ENCODE data around the gene ACACA.

Gene ACACA

GRCh38 chr17:37123941-37124820, 282.5 kb downstream of the ACACA start:
- peak overlapping the region; percentile 48 for H3K4me2 ChIP-seq (ENCODE audit: low read depth, low read length, poor library complexity, severe bottlenecking)
- H3F3A ChIP-seq (ENCODE audit: low read depth), result peaks cover 7% of the 10 kb centered on the region; the same call in 1 of the 2 replicates
- peaks cover 24% of the 10 kb centered on the region for H3K36me3 ChIP-seq (ENCODE audit: insufficient read depth, low read length)
- peak overlapping the region; percentile 0 for H3K4me3 ChIP-seq (ENCODE audit: low read length, poor library complexity, severe bottlenecking)
- no peak overlapping the region for H2AFZ ChIP-seq (ENCODE audit: low read length)
- H3K79me2 ChIP-seq (ENCODE audit: insufficient read depth, low read length), result no peaks in the 10 kb centered on the region
- no peaks in the 10 kb centered on the region for H3K9me2 ChIP-seq (replicated peaks; ENCODE audit: low read depth, low read length)
- no peak overlapping the region for H3K9ac ChIP-seq (ENCODE audit: low read depth, low read length, poor library complexity, severe bottlenecking)
- no peaks in the 10 kb centered on the region for H3K9me3 ChIP-seq (ENCODE audit: insufficient read depth, low read depth, low read length)
- no peak for TF ChIP-seq EZH2phosphoT487 (IDR thresholded peaks at IDR 0.05; ENCODE audit: borderline replicate concordance)
- no peak for TF ChIP-seq CTCF (conservative IDR thresholded peaks at IDR 0.05; ENCODE audit: low read length)
- H3K27me3 ChIP-seq (ENCODE audit: insufficient read depth, low read length, poor library complexity, severe bottlenecking), result no peaks in the 10 kb centered on the region
- H4K20me1 ChIP-seq (ENCODE audit: insufficient read depth, low read length, poor library complexity, severe bottlenecking), result no peaks in the 10 kb centered on the region
- peaks cover 49% of the 10 kb centered on the region for H3K4me1 ChIP-seq (ENCODE audit: insufficient read depth, low read length, poor library complexity, severe bottlenecking)

GRCh38 chr17:37123386-37123785, 283.2 kb downstream of the ACACA start:
- Histone ChIP-seq H3F3A (ENCODE audit: low read depth) (peaks cover 7% of the 10 kb centered on the region; the same call in 1 of the 2 replicates), H3K27me3 (ENCODE audit: insufficient read depth, low read length, poor library complexity, severe bottlenecking) (no peaks in the 10 kb centered on the region), H3K79me2 (ENCODE audit: insufficient read depth, low read length) (no peaks in the 10 kb centered on the region), H4K20me1 (ENCODE audit: insufficient read depth, low read length, poor library complexity, severe bottlenecking) (no peaks in the 10 kb centered on the region), H3K9me3 (ENCODE audit: insufficient read depth, low read depth, low read length) (no peaks in the 10 kb centered on the region), H2AFZ (ENCODE audit: low read length) (no peak overlapping the region), H3K36me3 (ENCODE audit: insufficient read depth, low read length) (peaks cover 28% of the 10 kb centered on the region), H3K9ac (ENCODE audit: low read depth, low read length, poor library complexity, severe bottlenecking) (no peak overlapping the region), H3K4me2 (ENCODE audit: low read depth, low read length, poor library complexity, severe bottlenecking) (no peak overlapping the region), H3K4me3 (ENCODE audit: low read length, poor library complexity, severe bottlenecking) (no peak overlapping the region), H3K9me2 (replicated peaks; ENCODE audit: low read depth, low read length) (no peaks in the 10 kb centered on the region), H3K4me1 (ENCODE audit: insufficient read depth, low read length, poor library complexity, severe bottlenecking) (peaks cover 45% of the 10 kb centered on the region)
- TF ChIP-seq EZH2phosphoT487 (IDR thresholded peaks at IDR 0.05; ENCODE audit: borderline replicate concordance) (no peak), CTCF (conservative IDR thresholded peaks at IDR 0.05; ENCODE audit: low read length) (no peak)

- H3K36me3 ChIP-seq (ENCODE audit: insufficient read depth, low read length), result peaks cover 28% of the 10 kb centered on the region
- no peak for TF ChIP-seq CTCF (conservative IDR thresholded peaks at IDR 0.05; ENCODE audit: low read length)
- no peak for TF ChIP-seq EZH2phosphoT487 (IDR thresholded peaks at IDR 0.05; ENCODE audit: borderline replicate concordance)
Measured at GRCh38 chr17:37121616-37122015, 285.0 kb downstream of the ACACA start.

More at GRCh38 chr17:37121616-37122015, 285.0 kb downstream of the ACACA start:
- H3K4me1 ChIP-seq (ENCODE audit: insufficient read depth, low read length, poor library complexity, severe bottlenecking), result peaks cover 34% of the 10 kb centered on the region
- H3F3A ChIP-seq (ENCODE audit: low read depth), result peaks cover 7% of the 10 kb centered on the region; the same call in 1 of the 2 replicates
- no peak overlapping the region for H3K4me3 ChIP-seq (ENCODE audit: low read length, poor library complexity, severe bottlenecking)
- no peaks in the 10 kb centered on the region for H3K79me2 ChIP-seq (ENCODE audit: insufficient read depth, low read length)
- H3K9me2 ChIP-seq (replicated peaks; ENCODE audit: low read depth, low read length), result no peaks in the 10 kb centered on the region
- H3K4me2 ChIP-seq (ENCODE audit: low read depth, low read length, poor library complexity, severe bottlenecking), result no peak overlapping the region
- no peaks in the 10 kb centered on the region for H3K9me3 ChIP-seq (ENCODE audit: insufficient read depth, low read depth, low read length)
- no peaks in the 10 kb centered on the region for H3K27me3 ChIP-seq (ENCODE audit: insufficient read depth, low read length, poor library complexity, severe bottlenecking)
- H4K20me1 ChIP-seq (ENCODE audit: insufficient read depth, low read length, poor library complexity, severe bottlenecking), result no peaks in the 10 kb centered on the region
- H2AFZ ChIP-seq (ENCODE audit: low read length), result no peak overlapping the region
- no peak overlapping the region for H3K9ac ChIP-seq (ENCODE audit: low read depth, low read length, poor library complexity, severe bottlenecking)

Data from Loucy (cell line).